NCI-H748 (cell line): Measurements from ENCODE around the gene RIPOR3.
"Not testable (repeated sequence)": the region's sequence is repeated elsewhere in the genome, so short reads cannot be mapped to it uniquely, and the experiment has no call there.

ENCODE experiments used
- DNase-seq: peaks from one replicate; lab custom pipeline; 2025; ENCODE audit not compliant: unreplicated experiment; lab: John Stamatoyannopoulos, UW

Gene RIPOR3

GRCh38 chr20:50611128-50611810 is 80.1 kb downstream of the RIPOR3 start:
- no peak for DNase-seq

GRCh38 chr20:50610212-50610718 is 81.1 kb downstream of the RIPOR3 start:
- no peak for DNase-seq

GRCh38 chr20:50609438-50609989 is 81.8 kb downstream of the RIPOR3 start:
- no peak for DNase-seq

DNA sequence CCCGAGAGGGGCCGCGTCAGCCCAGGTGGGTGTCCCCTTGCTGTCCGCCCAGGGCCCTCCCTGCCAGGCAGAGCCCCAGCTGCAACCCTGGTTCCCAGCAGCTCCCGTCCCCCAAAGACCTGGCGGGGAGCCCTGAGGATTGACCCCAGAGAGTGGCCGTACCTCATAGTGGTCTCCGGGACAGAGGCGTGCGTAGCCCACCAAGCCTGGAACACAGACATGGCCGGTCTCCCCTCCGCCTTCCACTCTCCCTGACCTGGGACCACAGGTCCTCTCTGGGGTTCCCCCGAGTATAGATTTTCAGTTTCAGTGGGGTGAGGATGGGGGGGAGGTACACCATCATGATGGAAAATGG is 82.6 kb downstream of the RIPOR3 start:
- DNase-seq, result no peak

DNA sequence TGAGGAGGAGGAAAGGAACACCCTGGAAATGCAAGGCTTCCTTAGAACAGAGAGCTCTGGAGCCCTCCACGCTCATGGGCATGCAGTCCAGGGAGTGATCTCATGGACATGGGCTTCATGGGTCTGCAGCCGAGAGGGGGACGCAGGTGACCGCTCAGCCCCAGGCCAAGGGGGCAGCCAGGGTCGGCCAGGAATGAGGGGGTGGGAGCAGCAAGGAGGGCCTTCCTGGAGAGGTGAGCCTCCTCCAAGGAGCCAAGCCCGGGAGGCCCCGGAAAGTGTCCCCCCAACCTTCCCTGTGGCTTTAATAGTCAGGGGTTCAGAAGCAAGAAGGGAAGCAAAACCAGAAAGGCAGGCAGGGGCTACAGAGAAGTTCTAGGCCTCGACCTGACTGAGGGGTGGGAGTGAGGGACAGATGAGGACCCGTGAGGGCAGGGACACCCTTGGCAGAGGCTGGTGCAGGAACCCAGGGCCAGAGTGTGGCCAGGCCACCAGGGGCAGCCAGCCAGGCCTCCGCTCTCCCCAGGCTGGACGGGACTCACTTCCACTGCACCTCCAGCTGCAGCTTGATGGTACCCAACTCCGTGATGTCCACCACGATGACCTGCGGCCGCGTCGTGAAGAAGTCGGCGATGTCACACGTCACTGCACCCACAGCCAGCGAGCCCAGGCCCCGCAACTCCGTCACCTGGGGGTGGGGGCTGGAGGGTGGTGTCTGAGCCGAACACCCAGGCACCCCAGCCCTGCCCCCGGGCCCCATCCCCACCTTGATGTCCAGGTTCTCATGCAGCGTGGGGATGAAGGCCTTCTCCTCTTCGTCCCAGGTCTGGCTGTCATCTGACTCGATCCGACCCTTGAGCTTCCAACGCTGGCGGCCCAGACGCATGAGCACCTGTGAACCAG is 83.2 kb downstream of the RIPOR3 start:
- no peak for DNase-seq

DNA sequence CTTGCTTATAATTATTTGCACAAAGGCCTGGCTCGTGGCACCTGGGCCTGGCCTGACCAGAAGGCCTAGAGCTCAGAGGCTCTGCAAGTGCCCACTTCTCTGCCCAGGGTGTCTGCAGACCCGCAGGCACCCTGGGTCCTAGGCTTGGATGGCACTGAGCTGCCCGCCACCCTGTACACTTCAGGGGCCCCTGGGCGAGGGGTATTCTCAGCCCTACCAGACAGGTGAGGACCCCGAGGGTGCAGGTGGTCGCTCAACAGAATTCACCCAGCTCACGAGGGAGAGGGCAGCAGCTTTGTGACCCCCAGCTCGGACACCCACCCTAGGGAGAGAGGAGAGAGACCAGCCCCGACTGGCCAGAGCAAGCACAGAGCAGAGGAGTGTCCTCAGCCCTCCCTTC is 83.9 kb downstream of the RIPOR3 start:
- no peak for DNase-seq

- no peak for DNase-seq
These were observed 86.2 kb downstream of the RIPOR3 start for GRCh38 chr20:50605136-50605535.

DNA sequence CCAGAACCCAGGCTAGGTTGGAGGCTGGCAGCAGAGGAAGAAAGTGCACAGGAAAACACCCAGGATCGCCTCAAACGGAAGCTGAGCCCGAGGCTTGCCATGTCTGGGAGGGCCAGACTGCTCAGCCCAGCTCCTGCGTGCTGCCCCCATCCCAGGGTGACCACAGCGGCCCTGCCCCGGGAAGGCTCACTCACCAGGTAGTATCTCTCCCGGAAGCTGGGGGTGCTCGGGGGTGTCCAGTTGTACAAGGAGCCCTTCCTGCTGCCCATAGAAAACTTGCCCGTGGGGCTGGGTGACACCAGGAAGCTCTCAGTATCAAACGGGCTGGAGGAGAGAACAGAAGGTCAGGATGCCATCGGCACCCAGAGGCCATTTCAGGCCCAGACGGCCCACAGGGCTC is 86.9 kb downstream of the RIPOR3 start:
- DNase-seq, result no peak

GRCh38 chr20:50602432-50603088 is 88.8 kb downstream of the RIPOR3 start:
- no peak for DNase-seq

GRCh38 chr20:50601511-50602431 is 89.6 kb downstream of the RIPOR3 start:
- no peak for DNase-seq

DNA sequence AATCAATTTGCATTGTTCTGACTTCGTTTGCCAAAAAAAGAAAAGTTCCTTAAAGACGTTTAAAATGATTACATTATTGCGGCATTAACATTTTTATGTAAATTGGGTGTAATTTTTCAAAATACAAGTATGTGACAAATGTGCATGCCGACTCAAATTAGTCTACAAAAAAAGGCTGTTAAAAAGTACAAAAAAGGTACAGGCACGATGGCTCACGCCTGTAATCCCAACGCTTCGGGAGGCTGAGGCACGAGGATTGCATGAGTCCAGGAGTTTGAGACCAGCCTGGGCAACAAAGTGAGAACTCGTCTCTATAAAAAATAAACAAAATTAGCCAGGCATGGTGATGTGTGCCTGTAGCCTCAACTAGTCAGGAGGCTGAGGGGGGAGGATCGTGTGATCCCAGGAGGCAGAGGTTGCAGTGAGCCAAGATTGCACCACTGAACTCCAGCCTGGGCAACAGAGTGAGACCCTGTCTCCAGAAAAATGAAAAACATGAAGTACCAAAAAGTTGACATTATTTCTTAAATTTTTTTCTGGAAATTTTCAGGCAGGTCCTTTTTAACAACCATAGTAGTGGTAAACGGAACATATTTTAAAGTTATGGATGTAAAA is 91.0 kb downstream of the RIPOR3 start:
- no peak for DNase-seq

DNA sequence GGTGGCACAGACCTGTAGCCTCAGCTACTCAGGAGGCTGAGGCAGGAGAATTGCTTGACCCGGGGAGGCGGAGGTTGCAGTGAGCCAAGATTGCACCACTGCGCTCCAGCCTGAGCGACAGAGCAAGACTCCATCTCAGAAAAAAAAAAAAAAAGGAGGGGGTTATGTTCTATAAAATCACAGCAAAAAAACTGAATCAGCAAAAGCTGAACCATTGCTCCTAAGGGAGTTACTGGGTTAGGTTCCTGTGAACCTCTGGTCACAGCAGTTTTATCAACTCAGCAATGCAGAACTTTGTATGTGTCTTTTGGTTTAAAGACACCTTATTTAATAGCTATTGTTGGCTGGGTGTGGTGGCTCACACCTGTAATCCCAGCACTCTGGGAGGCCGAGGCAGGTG is 92.6 kb downstream of the RIPOR3 start:
- not testable (repeated sequence) for DNase-seq

DNA sequence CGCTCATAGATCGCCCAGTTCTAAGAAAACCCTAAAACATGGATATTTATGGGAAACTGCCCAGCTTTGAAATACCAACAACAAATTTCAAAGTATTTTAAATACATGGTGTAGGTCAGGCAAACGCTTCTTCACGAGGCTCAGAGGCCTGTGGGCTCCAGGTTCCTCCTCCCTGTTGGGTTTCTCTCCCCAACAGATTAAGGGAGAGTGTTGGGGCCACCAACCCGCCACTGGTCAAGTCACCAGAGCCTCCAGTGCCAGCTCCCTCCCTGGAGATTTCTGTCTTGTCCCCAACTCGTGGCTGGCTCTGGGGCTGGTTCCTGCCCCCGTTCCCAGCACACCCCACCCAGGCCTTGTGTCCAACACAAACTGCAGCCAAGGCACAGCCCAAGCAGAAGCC is 93.3 kb downstream of the RIPOR3 start:
- DNase-seq, result no peak

GRCh38 chr20:50597406-50597969 is 93.9 kb downstream of the RIPOR3 start:
- DNase-seq, result no peak

- DNase-seq, result no peak
These were observed 94.7 kb downstream of the RIPOR3 start for GRCh38 chr20:50596694-50597021.

DNA sequence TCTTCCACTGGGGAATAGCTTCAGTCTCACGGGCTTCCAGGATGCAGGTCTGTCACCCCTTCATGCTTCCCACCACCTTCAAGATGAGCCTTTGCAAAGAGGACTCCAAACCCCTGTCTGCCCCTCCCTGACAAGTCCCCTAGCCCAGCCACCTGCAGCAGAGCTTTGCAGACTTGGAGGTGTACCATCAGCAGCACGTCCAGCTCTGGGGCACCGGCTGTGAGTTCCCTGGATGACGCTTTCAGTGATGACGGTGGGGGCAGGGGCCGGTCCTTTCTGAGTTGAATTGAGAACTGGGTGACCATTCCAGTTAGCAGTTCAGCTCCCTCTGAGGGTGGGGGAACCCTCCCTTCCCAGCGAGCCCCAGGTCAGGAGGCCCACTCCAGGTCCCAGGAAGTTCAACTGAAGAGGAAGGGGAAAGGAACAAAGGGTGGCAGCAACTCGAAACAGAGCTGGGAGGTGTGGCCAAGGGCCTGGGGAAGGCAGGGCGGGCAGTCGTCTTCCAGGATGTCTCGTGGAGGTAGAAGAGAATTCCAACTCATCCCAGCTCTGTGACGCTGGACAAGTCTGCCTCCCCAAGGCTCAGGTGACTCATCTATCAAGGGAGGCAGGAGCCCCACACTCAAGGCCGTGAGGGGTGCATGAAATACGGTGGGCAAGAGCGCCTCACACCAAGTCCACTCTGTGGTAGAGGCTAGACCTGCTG is 95.2 kb downstream of the RIPOR3 start:
- no peak for DNase-seq

DNA sequence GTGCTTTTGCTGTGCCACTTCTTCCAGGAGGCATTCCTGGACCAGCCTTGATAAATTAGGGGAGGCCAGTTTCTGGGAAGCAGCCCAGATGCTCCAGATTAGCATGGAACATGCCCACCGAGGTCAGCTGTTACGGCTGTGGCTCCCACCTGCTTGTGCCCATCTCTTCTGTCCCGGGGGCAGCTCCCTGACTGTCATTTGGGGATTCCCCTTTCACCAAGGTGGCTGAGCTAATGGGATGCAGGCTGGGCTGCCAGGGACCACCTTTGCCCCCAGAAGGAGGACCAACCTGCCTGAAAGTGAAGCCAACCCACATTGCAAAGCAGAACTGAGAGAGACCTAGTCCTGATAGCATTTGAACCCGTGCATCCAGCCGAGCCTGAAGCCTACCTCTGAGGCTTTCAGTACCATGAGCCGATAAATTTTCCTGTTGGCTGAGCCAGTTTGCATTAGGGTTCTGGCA is 95.9 kb downstream of the RIPOR3 start:
- DNase-seq, result no peak

DNA sequence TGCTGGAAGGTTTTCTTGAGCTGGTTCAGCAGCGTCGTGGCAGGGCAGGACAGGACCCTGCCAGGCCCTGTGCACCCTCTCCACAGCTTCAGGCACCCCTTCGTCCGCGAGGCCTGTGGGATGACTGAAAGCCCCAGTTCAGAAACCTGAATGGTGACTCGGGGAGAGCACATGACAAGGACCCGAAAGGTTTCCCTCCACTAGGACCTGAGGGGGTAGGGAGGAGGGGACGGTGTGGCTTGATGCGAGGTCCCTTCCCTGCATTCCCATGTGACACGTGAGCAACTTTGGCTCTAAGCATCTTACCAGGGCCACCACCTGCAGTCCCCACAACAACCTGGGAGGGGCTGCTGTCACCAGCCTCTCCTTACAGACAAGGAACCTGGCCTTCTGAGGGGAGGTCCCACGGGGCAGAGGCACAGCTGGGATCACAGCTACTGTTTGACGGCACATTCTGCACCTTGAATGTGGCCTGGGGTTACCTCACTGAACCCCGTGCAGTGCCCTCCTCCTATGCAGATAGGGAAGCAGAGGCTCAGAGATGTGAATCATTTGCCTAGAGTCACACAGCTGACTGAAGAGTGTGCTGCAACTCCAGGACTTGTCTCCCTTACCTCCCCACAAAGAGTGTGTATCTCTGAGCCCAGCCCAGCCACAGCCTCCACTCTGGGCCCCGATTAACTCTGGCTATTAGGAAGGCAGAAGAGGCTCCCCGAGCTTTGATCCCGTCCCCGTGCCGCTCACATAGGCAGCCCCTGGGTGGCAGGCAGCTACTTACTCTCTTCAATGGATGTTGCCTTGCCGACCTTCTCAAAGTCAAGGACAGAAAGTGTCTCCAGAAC is 96.5 kb downstream of the RIPOR3 start:
- no peak for DNase-seq
